Right lobe of liver (tissue), 6 donors: ENCODE results near the gene S100PBP. TPM values are rescaled to one million over a fixed set of nuclear protein-coding genes. Genes with fewer than 3 reads are reported as not detected.
A peak's percentile ranks its signal among the peaks of the same experiment; 100 is the strongest.

Experiments
- ATAC-seq, 4 donors: fragments of 200-7000 bp; cut with Tn5 transposase; one replicate each; pipeline ENCODE4 v1.9.1; 2020; ENCODE audit warnings: mild to moderate bottlenecking in 4 of 4, moderate library complexity in 4 of 4
- DNase-seq, 3 donors: peaks; one replicate each; pipeline ENCODE4 v3.0.0-alpha.2; 2020
- H3K27ac ChIP-seq, 3 donors: fragments of 200-600 bp; one replicate each; pipeline ENCODE4 v1.8.0; 2022
- H3K27me3 ChIP-seq, 2 donors: fragments of 200-600 bp; one replicate each; pipeline ENCODE4 v1.8.0; 2022
- H3K36me3 ChIP-seq, 4 donors: fragments of 200-600 bp; sonication (generic) in 1 of 4; one replicate each; pipeline versions ENCODE4 v1.5.1 to v1.8.0; 2017 to 2022; ENCODE audit warnings: control low read depth in 1 of 4
- H3K4me1 ChIP-seq, 4 donors: fragments of 200-600 bp; sonication (generic) in 1 of 4; one replicate each; pipeline versions ENCODE4 v1.5.1 to v1.8.0; 2017 to 2022; ENCODE audit warnings: control low read depth in 1 of 4
- H3K4me3 ChIP-seq, 3 donors: fragments of 200-600 bp; one replicate each; pipeline ENCODE4 v1.8.0; 2022
- H3K9me3 ChIP-seq, 4 donors: fragments of 200-600 bp; sonication (generic) in 1 of 4; one replicate each; pipeline versions ENCODE4 v1.5.1 to v1.8.0; 2017 to 2022; ENCODE audit warnings: control low read depth in 1 of 4
- CTCF ChIP-seq, 4 donors: fragments of 200-600 bp in 3 of 4; fragments of 450-650 bp in 1 of 4; IDR thresholded peaks; one replicate each; pipeline versions ENCODE4 v1.5.1 to v1.8.0; 2016 to 2022; ENCODE audit warnings: antibody characterized with exemption in 4 of 4, mild to moderate bottlenecking in 2 of 4
- POLR2A ChIP-seq: fragments of 450-650 bp; IDR thresholded peaks from one replicate; pipeline ENCODE4 v1.6.1; 2017; ENCODE audit warnings: antibody characterized with exemption, mild to moderate bottlenecking
- WGBS: methylation state at CpG from one replicate; pipeline ENCODE4 v1.1.6; 2018; ENCODE audit warnings: low coverage, low lambda C conversion rate; ENCODE audit not compliant: insufficient coverage; ENCODE audit errors: missing lambda C conversion rate; 5-methylcytosine and 5-hydroxymethylcytosine counted together
- intact Hi-C, 2 donors: fragments of 100-400 bp; cut with DNase I; formaldehyde crosslinking; loops; one replicate each; pipeline versions ENCODE4 v1.11.2 to v1.14.1; 2022
- total RNA-seq, 6 experiments: library from RNA; depleted of rRNA in 2 of 6; stranded (reverse); fragments of >200 nt in 2 of 6; fragmentation: NEBNext Ultra II Directional in 3 of 6; extraction: Animal tissue kit (Norgen Biotek cat#: 25700) in 3 of 6; gene quantifications; one replicate each; pipeline versions ENCODE4 v1.1.0 to v1.2.4, GENCODE V29; 2016 to 2023
- donor health status: DM: no; HTN: yes; CAD: no.
- donor health status: DM: no; HTN: no; CAD: no.
- donor health status: DM: no; HTN: no; CAD: no.
- donor health status: DM: no; HTN: yes; CAD: no.
- donor health status: DM: no; HTN: yes; CAD: no.

Gene S100PBP
- total RNA-seq, 6 experiments from 2014 or later = 7.6 to 14.6 (median 10.5) TPM

GRCh38 chr1:32861904-32862695 lies 44.6 kb downstream of the S100PBP start:
- 83% methylated on average over 2 of the region's 3 CpGs for WGBS
- H3K4me1 ChIP-seq = peaks cover 0 to 24% (median 5%) of the 10 kb centered on the region in 4 donors
- H3K36me3 ChIP-seq = peaks cover 0 to 6% (median under 1%) of the 10 kb centered on the region in 4 donors
- H3K4me3 ChIP-seq = no peak overlapping the region
- H3K9me3 ChIP-seq = no peaks in the 10 kb centered on the region
- no peak for ATAC-seq
- TF ChIP-seq CTCF (IDR thresholded peaks at IDR 0.05) (no peak), POLR2A (no peak)
- DNase-seq = no peak
- intact Hi-C loops = no loop called here
- no peaks in the 10 kb centered on the region for H3K27me3 ChIP-seq
- H3K27ac ChIP-seq = no peak overlapping the region

DNA sequence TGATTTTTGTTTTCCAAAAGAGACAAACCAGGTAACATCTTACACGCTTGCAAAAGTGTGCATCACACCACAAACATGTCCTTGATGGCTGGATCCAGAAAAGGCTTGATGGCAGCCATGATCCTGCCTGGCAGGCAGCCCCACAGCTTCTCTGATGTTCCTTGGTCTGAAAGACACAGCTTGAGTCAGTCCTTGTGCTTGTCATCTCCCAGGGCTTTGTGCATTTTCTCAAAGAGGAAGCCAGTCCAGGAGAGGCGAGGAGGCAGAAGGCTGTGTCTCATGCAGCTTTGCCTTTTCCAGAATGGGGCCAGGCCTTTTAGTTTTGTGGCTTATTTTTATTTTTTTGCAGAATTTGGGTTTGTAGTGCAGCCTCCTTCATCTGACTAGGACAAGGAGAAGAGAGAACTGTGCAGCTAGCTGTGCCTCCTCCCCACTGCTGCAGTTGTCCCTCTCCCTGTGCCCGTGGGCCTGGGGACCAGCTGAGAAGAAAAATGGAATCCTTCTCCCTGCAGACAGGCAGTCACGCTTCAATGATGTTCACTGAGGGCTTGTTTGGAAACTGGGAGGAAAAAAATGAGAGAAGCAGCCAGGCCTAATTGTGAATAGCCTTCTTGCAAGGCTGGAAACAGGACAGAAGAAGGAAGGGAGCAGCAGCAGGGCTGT lies 45.9 kb downstream of the S100PBP start:
- Histone ChIP-seq H3K27ac (peak overlapping the region in 1 of 3 donors; percentile 97), H3K36me3 (peaks cover 0 to 2% (median 0%) of the 10 kb centered on the region in 4 donors), H3K9me3 (no peaks in the 10 kb centered on the region), H3K4me1 (peaks cover 0 to 24% (median 5%) of the 10 kb centered on the region in 4 donors), H3K27me3 (no peaks in the 10 kb centered on the region), H3K4me3 (no peak overlapping the region)
- ATAC-seq (no peak), DNase-seq (no peak)
- intact Hi-C loops = no loop called here
- 100% methylated on average over 2 of the region's 4 CpGs for WGBS
- TF ChIP-seq POLR2A (no peak), CTCF (IDR thresholded peaks at IDR 0.05) (no peak)

DNA sequence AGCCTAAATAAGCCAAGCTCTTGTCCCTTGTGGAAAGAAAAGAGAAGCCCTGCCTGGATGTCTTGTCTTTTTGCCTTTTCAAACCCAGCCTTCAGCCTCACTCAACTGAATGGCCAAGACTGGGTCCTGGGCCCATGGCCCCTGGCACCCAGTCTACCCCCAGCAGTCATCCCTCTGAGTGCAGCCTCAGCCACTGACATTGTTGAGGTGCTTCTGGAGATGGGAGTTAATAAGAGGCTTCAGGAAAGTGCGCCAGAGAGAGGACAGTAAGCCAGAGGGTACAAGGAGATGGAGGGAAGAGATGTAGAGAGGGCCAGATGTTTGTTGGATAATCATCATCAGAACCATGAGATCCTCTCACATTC lies 46.4 kb downstream of the S100PBP start:
- DNase-seq (no peak), ATAC-seq (no peak)
- WGBS = 71% methylated on average over 1 of the region's 1 CpG
- H3K4me3 ChIP-seq = no peak overlapping the region
- intact Hi-C loops = no loop called here
- no peaks in the 10 kb centered on the region for H3K36me3 ChIP-seq
- TF ChIP-seq POLR2A = no peak
- no peak for TF ChIP-seq CTCF (IDR thresholded peaks at IDR 0.05)
- no peaks in the 10 kb centered on the region for H3K27me3 ChIP-seq
- H3K4me1 ChIP-seq = peaks cover 0 to 24% (median 5%) of the 10 kb centered on the region in 4 donors
- H3K9me3 ChIP-seq = no peaks in the 10 kb centered on the region
- peak overlapping the region in 2 of 3 donors; percentile 79 to 97 for H3K27ac ChIP-seq

- 30% methylated on average over 7 of the region's 8 CpGs for WGBS
- intact Hi-C loops = no loop called here
- H3K4me1 ChIP-seq = peaks cover 0 to 24% (median 5%) of the 10 kb centered on the region in 4 donors
- DNase-seq (peak; percentile 69 to 89 (median 89)), ATAC-seq (peak; percentile 89 to 94 (median 93))
- no peaks in the 10 kb centered on the region for H3K36me3 ChIP-seq
- peak overlapping the region; percentile 69 to 97 (median 79) for H3K27ac ChIP-seq
- H3K27me3 ChIP-seq = no peaks in the 10 kb centered on the region
- H3K9me3 ChIP-seq = no peaks in the 10 kb centered on the region
- H3K4me3 ChIP-seq = peak overlapping the region in 2 of 3 donors; percentile 24 to 47
- TF ChIP-seq CTCF (IDR thresholded peaks at IDR 0.05) = no peak
- TF ChIP-seq POLR2A = no peak
These were observed 47.0 kb downstream of the S100PBP start for GRCh38 chr1:32864375-32865019.
